OCI-LY1 (cell line): ENCODE results near the gene CEP83.

Experiments used
- H2AFZ ChIP-seq: fragments of 200-600 bp; sonication (generic), shearing (Covaris generic); 2 replicates; pipeline ENCODE4 v1.6.0; 2014; ENCODE audit warnings: antibody characterized with exemption, mild to moderate bottlenecking, low read length
- H3F3A ChIP-seq: fragments of 200-600 bp; sonication (generic), shearing (Covaris generic); 2 replicates; pipeline ENCODE4 v1.6.0; 2014; ENCODE audit warnings: mild to moderate bottlenecking, antibody characterized with exemption, low read length, moderate library complexity; ENCODE audit not compliant: insufficient read depth
- H3K27ac ChIP-seq: fragments of 200-600 bp; sonication (generic); 2 replicates; pipeline ENCODE4 v1.5.1; 2014; ENCODE audit warnings: low read length, mixed run types, mild to moderate bottlenecking, low read depth; ENCODE audit not compliant: poor library complexity, severe bottlenecking
- H3K27me3 ChIP-seq: fragments of 200-600 bp; sonication (generic); 2 replicates; pipeline ENCODE4 v1.6.0; 2014; ENCODE audit warnings: antibody characterized with exemption, mild to moderate bottlenecking, low read length, moderate library complexity; ENCODE audit not compliant: insufficient read depth
- H3K36me3 ChIP-seq: fragments of 200-600 bp; sonication (generic); 2 replicates; pipeline ENCODE4 v1.6.1; 2014; ENCODE audit warnings: mild to moderate bottlenecking, antibody characterized with exemption, low read length, moderate library complexity, mixed read lengths; ENCODE audit not compliant: insufficient read depth
- H3K4me1 ChIP-seq: fragments of 200-600 bp; sonication (generic); 2 replicates; pipeline ENCODE4 v1.5.1; 2014; ENCODE audit warnings: mild to moderate bottlenecking, low read length, moderate library complexity; ENCODE audit not compliant: insufficient read depth, severe bottlenecking
- H3K4me2 ChIP-seq: fragments of 200-600 bp; sonication (generic), shearing (Covaris generic); 2 replicates; pipeline ENCODE4 v1.6.1; 2014; ENCODE audit warnings: low read length
- H3K4me3 ChIP-seq: fragments of 200-600 bp; sonication (generic); 2 replicates; pipeline ENCODE4 v1.5.1; 2014; ENCODE audit warnings: low read length, low read depth, mild to moderate bottlenecking, mixed read lengths; ENCODE audit not compliant: poor library complexity, severe bottlenecking
- H3K79me2 ChIP-seq: fragments of 200-600 bp; shearing (Covaris generic); 2 replicates; pipeline ENCODE4 v1.6.1; 2016; ENCODE audit warnings: mixed run types, low read length, mixed read lengths; ENCODE audit not compliant: insufficient read depth
- H3K9ac ChIP-seq: fragments of 200-600 bp; sonication (generic), shearing (Covaris generic); 2 replicates; pipeline ENCODE4 v1.6.1; 2014; ENCODE audit warnings: mild to moderate bottlenecking, low read length, mixed read lengths
- H3K9me2 ChIP-seq: fragments of 200-600 bp; sonication (generic), shearing (Covaris generic); 2 replicates; pipeline ENCODE4 v1.6.1; 2014; ENCODE audit warnings: low read depth, mild to moderate bottlenecking, low read length, mixed read lengths
- H3K9me3 ChIP-seq: fragments of 200-600 bp; shearing (Covaris generic); 2 replicates; pipeline ENCODE4 v1.6.1; 2014; ENCODE audit warnings: low read length, mixed read lengths
- H4K20me1 ChIP-seq: fragments of 200-600 bp; sonication (generic), shearing (Covaris generic); 2 replicates; pipeline ENCODE4 v1.6.0; 2016; ENCODE audit warnings: mild to moderate bottlenecking, low read length; ENCODE audit not compliant: insufficient read depth
- EZH2 ChIP-seq: fragments of 200-600 bp; sonication (generic), shearing (Covaris generic); IDR thresholded peaks from 2 replicates; pipeline ENCODE4 v1.8.0; 2017; ENCODE audit warnings: borderline replicate concordance, mixed run types, mild to moderate bottlenecking, antibody characterized with exemption, low read length, moderate library complexity, mixed read lengths
- TF ChIP-seq, protein P1 (sequence below): fragments of 200-600 bp; sonication (generic), shearing (Covaris generic); IDR thresholded peaks from 2 replicates; pipeline ENCODE4 v1.5.1; 2017; ENCODE audit warnings: mild to moderate bottlenecking, antibody characterized with exemption, low read length, moderate library complexity, mixed read lengths

Gene CEP83

DNA sequence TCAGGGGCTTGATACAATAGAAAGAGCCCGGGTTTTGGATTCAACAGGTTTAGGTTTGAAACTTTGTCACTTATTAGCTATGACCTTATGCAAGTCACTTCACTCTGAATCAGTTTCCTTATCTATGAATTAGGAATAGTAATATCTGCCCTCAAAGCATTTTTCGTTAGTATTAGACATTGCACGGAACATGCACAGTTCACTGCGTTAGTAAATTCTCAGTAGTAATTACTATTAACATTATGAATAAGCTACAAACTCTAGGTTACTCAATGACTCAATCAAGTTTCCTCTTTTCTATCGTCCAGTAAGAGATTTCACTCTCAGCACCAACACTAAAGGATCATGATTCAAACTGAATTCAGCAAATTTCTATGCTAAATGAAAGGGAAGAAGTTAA lies 150.3 kb downstream of the CEP83 start:
- Histone ChIP-seq H3F3A (no peaks in the 10 kb centered on the region), H3K9ac (no peak overlapping the region), H3K4me3 (no peak overlapping the region), H3K27ac (no peak overlapping the region), H2AFZ (no peak overlapping the region), H3K4me1 (no peaks in the 10 kb centered on the region), H3K79me2 (no peaks in the 10 kb centered on the region), H3K9me2 (no peaks in the 10 kb centered on the region), H3K9me3 (no peaks in the 10 kb centered on the region), H3K36me3 (peaks cover 69% of the 10 kb centered on the region), H3K4me2 (no peak overlapping the region), H4K20me1 (no peaks in the 10 kb centered on the region), H3K27me3 (no peaks in the 10 kb centered on the region)
- no peak for TF ChIP-seq EZH2
- TF ChIP-seq, protein P1, sequence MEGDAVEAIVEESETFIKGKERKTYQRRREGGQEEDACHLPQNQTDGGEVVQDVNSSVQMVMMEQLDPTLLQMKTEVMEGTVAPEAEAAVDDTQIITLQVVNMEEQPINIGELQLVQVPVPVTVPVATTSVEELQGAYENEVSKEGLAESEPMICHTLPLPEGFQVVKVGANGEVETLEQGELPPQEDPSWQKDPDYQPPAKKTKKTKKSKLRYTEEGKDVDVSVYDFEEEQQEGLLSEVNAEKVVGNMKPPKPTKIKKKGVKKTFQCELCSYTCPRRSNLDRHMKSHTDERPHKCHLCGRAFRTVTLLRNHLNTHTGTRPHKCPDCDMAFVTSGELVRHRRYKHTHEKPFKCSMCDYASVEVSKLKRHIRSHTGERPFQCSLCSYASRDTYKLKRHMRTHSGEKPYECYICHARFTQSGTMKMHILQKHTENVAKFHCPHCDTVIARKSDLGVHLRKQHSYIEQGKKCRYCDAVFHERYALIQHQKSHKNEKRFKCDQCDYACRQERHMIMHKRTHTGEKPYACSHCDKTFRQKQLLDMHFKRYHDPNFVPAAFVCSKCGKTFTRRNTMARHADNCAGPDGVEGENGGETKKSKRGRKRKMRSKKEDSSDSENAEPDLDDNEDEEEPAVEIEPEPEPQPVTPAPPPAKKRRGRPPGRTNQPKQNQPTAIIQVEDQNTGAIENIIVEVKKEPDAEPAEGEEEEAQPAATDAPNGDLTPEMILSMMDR = no peak

GRCh38 chr12:94308612-94309011 lies 151.1 kb downstream of the CEP83 start:
- H3K4me2 ChIP-seq = no peak overlapping the region
- peaks cover 76% of the 10 kb centered on the region for H3K36me3 ChIP-seq

GRCh38 chr12:94305130-94305957 lies 154.3 kb downstream of the CEP83 start:
- H3K36me3 ChIP-seq = peaks cover 61% of the 10 kb centered on the region
- H3K4me3 ChIP-seq = no peak overlapping the region

More at GRCh38 chr12:94308612-94309011, 151.1 kb downstream of the CEP83 start:
- TF ChIP-seq, protein P1 = no peak
- no peak for TF ChIP-seq EZH2
- Histone ChIP-seq H3K79me2 (no peaks in the 10 kb centered on the region), H3K9me3 (no peaks in the 10 kb centered on the region), H4K20me1 (no peaks in the 10 kb centered on the region), H3K27ac (no peak overlapping the region), H3K4me3 (no peak overlapping the region), H2AFZ (no peak overlapping the region), H3K9ac (no peak overlapping the region), H3F3A (no peaks in the 10 kb centered on the region), H3K27me3 (no peaks in the 10 kb centered on the region), H3K4me1 (no peaks in the 10 kb centered on the region), H3K9me2 (no peaks in the 10 kb centered on the region)

More at GRCh38 chr12:94305130-94305957, 154.3 kb downstream of the CEP83 start:
- Histone ChIP-seq H3K27ac (no peak overlapping the region), H3K9me3 (no peaks in the 10 kb centered on the region), H3K79me2 (no peaks in the 10 kb centered on the region), H3K4me2 (no peak overlapping the region), H2AFZ (no peak overlapping the region), H3K27me3 (no peaks in the 10 kb centered on the region), H3K9me2 (no peaks in the 10 kb centered on the region), H4K20me1 (no peaks in the 10 kb centered on the region), H3K9ac (no peak overlapping the region), H3F3A (no peaks in the 10 kb centered on the region), H3K4me1 (no peaks in the 10 kb centered on the region)
- no peak for TF ChIP-seq EZH2
- TF ChIP-seq, protein P1 = no peak
